Muscle layer of duodenum (tissue), 2 donors: ENCODE data around the gene SCAMP4.
A peak's percentile ranks its signal among the peaks of the same experiment; 100 is the strongest.
"Not testable (repeated sequence)": the region's sequence is repeated elsewhere in the genome, so short reads cannot be mapped to it uniquely, and the experiment has no call there.

Source experiments
- H3K27ac ChIP-seq: one replicate; pipeline ENCODE4 v1.7.0; 2013; ENCODE audit warnings: mild to moderate bottlenecking, low read length
- H3K27me3 ChIP-seq: one replicate; pipeline ENCODE4 v1.7.0; 2013; ENCODE audit warnings: low read depth, mild to moderate bottlenecking, control low read depth, low read length
- H3K36me3 ChIP-seq, 2 donors: one replicate each; pipeline ENCODE4 v1.7.0; 2013; ENCODE audit warnings: low read length in 2 of 2, control low read depth in 1 of 2, mild to moderate bottlenecking in 1 of 2; ENCODE audit not compliant: insufficient read depth in 2 of 2, control insufficient read depth in 1 of 2
- H3K4me1 ChIP-seq, 2 donors: one replicate each; pipeline ENCODE4 v1.7.0; 2013; ENCODE audit warnings: low read length in 2 of 2, mild to moderate bottlenecking in 2 of 2, control low read depth in 1 of 2, moderate library complexity in 1 of 2; ENCODE audit not compliant: insufficient read depth in 2 of 2, control insufficient read depth in 1 of 2
- H3K4me3 ChIP-seq, 2 donors: one replicate each; pipeline ENCODE4 v1.7.0; 2013; ENCODE audit warnings: low read length in 2 of 2, low read depth in 1 of 2, mild to moderate bottlenecking in 1 of 2
- H3K9me3 ChIP-seq, 2 donors: one replicate each; pipeline ENCODE4 v1.7.0; 2013; ENCODE audit warnings: low read length in 2 of 2, control low read depth in 1 of 2, mild to moderate bottlenecking in 1 of 2; ENCODE audit not compliant: control insufficient read depth in 1 of 2
- donor health status: healthy.

SCAMP4 gene

DNA sequence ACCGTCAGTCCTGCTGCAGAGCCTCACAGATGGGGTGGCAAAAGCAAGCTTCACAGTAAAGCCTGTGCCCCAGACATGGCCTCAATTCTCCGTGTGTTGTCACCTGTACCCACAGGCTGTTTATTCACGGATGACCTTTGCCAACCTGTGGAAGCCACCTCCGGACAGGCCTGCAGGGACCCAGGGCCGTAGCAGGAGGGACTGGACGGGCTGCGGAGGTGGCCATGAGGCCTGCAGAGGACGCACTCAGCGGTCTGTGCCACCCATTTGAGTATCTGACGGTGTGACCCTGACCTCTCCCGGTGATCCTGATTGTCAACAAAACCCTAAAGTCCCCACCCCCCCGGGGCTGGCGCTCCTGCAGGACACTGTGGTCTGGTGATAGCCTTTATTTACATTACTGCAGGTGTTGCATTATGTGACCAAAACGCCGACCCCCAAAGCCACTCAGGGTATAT, 34.0 kb upstream of the SCAMP4 start:
- H3K36me3 ChIP-seq, result peaks cover 0 to 4% of the 10 kb centered on the region in 2 donors
- H3K27ac ChIP-seq, result no peak overlapping the region
- H3K27me3 ChIP-seq, result no peaks in the 10 kb centered on the region
- no peak overlapping the region for H3K4me3 ChIP-seq
- no peaks in the 10 kb centered on the region for H3K9me3 ChIP-seq
- peaks cover 6 to 30% of the 10 kb centered on the region in 2 donors for H3K4me1 ChIP-seq

GRCh38 chr19:1871630-1872029, 33.6 kb upstream of the SCAMP4 start:
- H3K27ac ChIP-seq, result no peak overlapping the region
- peaks cover 0 to 4% of the 10 kb centered on the region in 2 donors for H3K36me3 ChIP-seq
- H3K27me3 ChIP-seq, result no peaks in the 10 kb centered on the region
- no peaks in the 10 kb centered on the region for H3K9me3 ChIP-seq
- no peak overlapping the region for H3K4me3 ChIP-seq
- H3K4me1 ChIP-seq, result peaks cover 6 to 33% of the 10 kb centered on the region in 2 donors

GRCh38 chr19:1872807-1873523, 32.2 kb upstream of the SCAMP4 start:
- Histone ChIP-seq H3K27me3 (no peaks in the 10 kb centered on the region), H3K4me1 (peaks cover 6 to 35% of the 10 kb centered on the region in 2 donors), H3K27ac (peak overlapping the region; percentile 31), H3K36me3 (peaks cover 0 to 4% of the 10 kb centered on the region in 2 donors), H3K4me3 (peak overlapping the region in 1 of 2 donors; percentile 44), H3K9me3 (no peaks in the 10 kb centered on the region)

DNA sequence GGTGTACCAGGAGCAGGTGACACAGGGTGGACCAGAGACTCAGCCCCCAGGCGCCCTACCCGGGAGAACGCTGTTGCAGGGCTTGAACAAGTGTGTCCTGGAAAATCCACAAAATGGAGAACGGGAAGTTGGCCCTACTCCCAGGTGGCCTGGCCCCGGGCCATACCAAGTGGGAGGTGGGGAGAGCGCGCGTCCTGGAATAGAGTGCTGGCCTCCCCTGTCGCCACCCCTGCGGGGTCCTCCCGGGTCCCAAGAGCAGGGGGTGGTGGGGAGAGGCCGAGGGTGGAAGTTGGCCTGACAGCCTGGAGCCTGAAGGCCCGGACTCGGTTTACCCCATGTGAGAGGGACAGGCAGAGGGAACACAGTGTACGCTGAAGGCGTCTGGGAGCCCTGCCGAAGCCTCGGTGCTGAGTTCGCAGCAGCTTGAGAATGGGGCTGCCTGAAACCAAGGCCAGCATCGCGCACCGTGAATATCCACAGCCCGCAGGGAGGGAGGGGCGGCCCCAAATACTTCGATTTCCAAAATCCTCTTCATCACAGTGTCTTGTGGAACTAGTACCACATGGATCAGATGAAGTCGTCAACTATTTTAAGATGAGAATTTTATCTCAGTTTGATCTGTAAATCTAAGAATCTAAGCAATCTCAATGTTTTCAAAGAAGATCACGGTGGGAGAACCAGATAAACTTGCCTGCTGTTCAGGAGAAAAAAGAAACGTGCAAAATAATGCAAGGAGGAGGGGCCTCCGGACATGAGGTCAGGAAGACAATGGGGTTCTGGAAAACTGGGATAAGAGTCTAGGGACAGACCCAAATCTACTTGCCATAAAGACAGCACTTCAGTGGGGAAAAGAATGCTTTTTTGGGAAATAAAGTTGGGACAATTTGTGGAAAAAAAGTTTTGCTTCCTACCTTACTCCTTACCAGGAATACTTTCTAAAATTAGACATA, 31.4 kb upstream of the SCAMP4 start:
- H3K27me3 ChIP-seq, result no peaks in the 10 kb centered on the region
- peak overlapping the region; percentile 44 to 76 for H3K4me3 ChIP-seq
- peaks cover 6 to 35% of the 10 kb centered on the region in 2 donors for H3K4me1 ChIP-seq
- H3K27ac ChIP-seq, result peak overlapping the region; percentile 63
- H3K36me3 ChIP-seq, result peaks cover 0 to 4% of the 10 kb centered on the region in 2 donors
- no peaks in the 10 kb centered on the region for H3K9me3 ChIP-seq

DNA sequence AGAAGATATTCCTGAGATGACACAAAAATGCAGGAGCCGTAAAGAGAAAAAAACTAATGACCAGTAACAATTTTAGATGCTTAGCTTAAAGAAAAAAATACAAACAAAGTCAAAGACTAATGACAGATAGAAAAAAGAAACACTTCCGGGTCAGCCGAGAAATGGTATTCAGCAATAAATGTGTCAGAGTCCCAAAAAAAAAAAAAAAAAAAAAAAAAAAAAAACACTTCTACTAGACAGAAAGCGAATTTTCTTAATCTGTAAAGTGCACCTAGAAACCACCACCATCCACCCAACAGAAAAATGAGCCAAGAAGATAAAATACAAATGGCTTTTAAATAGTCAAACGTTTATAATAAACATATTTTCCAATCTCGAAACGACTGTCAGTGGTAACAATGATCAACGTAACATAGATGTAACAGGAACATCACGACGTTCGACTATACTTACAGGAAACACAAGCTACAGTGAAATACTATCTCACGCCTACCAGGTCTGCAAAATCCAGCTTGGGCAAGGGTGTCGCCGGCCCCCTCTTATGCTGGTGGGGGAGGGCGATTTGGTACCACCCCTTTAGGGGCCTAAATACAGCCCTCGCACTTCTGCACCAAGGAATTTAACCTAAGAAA, 30.5 kb upstream of the SCAMP4 start:
- H3K4me1 ChIP-seq, result peaks cover 6 to 35% of the 10 kb centered on the region in 2 donors
- H3K9me3 ChIP-seq, result no peaks in the 10 kb centered on the region
- peak overlapping the region; percentile 63 for H3K27ac ChIP-seq

GRCh38 chr19:1875265-1875645, 29.9 kb upstream of the SCAMP4 start:
- Histone ChIP-seq H3K4me1 (peaks cover 6 to 37% of the 10 kb centered on the region in 2 donors), H3K4me3 (peak overlapping the region; percentile 76 to 95), H3K27ac (peak overlapping the region; percentile 63)
- not testable (repeated sequence) for H3K9me3 ChIP-seq, H3K36me3 ChIP-seq, H3K27me3 ChIP-seq

More for the DNA sequence above, 30.5 kb upstream of the SCAMP4 start:
- Histone ChIP-seq H3K27me3 (no peaks in the 10 kb centered on the region), H3K36me3 (peaks cover 0 to 4% of the 10 kb centered on the region in 2 donors), H3K4me3 (peak overlapping the region; percentile 76 to 95)

DNA sequence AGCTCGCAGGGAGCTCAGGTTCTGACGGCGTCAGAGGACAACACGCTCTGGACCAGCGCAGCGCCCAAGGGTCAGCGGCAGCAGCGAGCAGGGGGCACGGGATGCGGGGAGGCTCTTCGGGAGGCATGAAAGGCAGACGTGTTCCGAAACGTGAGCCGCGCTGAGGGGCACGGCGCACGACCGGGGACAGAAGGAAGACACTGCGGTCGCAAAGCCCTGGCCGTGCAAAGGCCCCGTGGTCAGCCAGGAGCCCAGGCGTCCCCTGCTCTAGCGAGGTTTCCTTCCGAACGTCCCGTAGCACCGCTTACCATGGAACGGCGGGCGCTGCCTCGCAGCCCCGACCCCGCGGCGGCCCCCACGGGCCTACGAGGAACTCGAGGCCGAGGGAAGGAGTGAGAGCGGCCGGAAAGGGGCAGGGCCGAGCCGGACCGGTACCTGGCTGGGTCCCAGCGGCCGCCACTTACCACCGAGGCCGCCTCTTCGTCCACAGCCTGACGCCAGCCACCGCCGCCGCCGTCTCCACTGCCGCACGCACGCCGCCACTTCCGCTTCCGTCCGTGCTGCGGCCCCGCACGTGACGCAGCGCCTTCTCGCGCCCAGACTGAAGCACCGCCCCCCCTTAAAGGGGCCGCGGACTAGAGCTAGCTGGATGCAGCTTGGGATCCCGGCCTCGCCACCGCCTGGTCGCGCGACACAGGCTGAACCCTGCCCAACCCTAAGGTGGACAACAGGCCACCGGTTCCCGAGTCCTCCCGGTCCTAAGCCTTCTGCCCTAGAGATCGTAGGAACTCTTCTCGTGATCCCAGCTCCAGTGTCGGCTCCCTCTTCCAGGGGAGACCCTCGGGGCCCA, 29.3 kb upstream of the SCAMP4 start:
- Histone ChIP-seq H3K4me1 (peaks cover 6 to 40% of the 10 kb centered on the region in 2 donors), H3K27ac (peak overlapping the region; percentile 63)

GRCh38 chr19:1876496-1877279, 28.5 kb upstream of the SCAMP4 start:
- Histone ChIP-seq H3K27ac (peak overlapping the region; percentile 63), H3K4me1 (peaks cover 6 to 42% of the 10 kb centered on the region in 2 donors), H3K4me3 (peak overlapping the region; percentile 50 to 95)
- not testable (repeated sequence) for H3K9me3 ChIP-seq, H3K27me3 ChIP-seq, H3K36me3 ChIP-seq

More for the DNA sequence above, 29.3 kb upstream of the SCAMP4 start:
- no peaks in the 10 kb centered on the region for H3K9me3 ChIP-seq
- no peaks in the 10 kb centered on the region for H3K27me3 ChIP-seq
- peaks cover 0 to 11% of the 10 kb centered on the region in 2 donors for H3K36me3 ChIP-seq
- peak overlapping the region; percentile 76 to 95 for H3K4me3 ChIP-seq

DNA sequence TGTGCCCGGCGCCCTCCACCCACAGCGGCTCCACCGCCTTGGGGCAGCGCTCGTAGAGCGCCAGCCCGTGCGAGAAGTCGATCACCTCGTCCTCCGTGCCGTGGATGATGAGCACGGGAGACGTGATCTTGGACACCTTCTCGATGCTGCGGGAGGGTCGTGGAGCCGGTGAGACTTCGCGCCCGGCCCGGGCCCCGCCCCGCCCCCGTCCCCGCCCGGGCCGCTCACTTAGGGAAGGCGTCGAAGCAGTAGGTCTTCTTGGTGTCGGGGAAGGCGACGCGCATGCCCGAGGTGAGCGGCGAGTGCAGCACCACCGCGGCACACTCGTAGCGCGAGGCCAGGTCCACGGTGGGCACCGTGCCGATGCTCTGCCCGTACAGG, 27.9 kb upstream of the SCAMP4 start:
- H3K4me3 ChIP-seq, H3K36me3 ChIP-seq, H3K9me3 ChIP-seq, H3K27ac ChIP-seq, H3K27me3 ChIP-seq: not testable (repeated sequence)
- H3K4me1 ChIP-seq, result peaks cover 6 to 47% of the 10 kb centered on the region in 2 donors

GRCh38 chr19:1878583-1878982, 26.6 kb upstream of the SCAMP4 start:
- peaks cover 7 to 47% of the 10 kb centered on the region in 2 donors for H3K4me1 ChIP-seq
- not testable (repeated sequence) for H3K27me3 ChIP-seq, H3K27ac ChIP-seq, H3K9me3 ChIP-seq, H3K36me3 ChIP-seq, H3K4me3 ChIP-seq
